Bronchial epithelial cell (primary cell): ENCODE data around the gene DOHH. TPM values are rescaled to one million over a fixed set of nuclear protein-coding genes. Genes with fewer than 3 reads are reported as not detected.

Source experiments
- DNase-seq: peaks from one replicate; pipeline ENCODE4 v3.0.0-alpha.2; 2010; ENCODE audit warnings: low read depth
- FAIRE-seq: peaks from 2 replicates; lab custom pipeline; 2011; peaks lifted over from hg19 to GRCh38; lab: Jason Lieb, UNC
- H3K27me3 ChIP-seq: 2 replicates; pipeline ENCODE4 v1.5.1; 2011; ENCODE audit warnings: low read length; ENCODE audit not compliant: control insufficient read depth, insufficient read depth
- H3K36me3 ChIP-seq: 2 replicates; pipeline ENCODE4 v1.5.1; 2011; ENCODE audit warnings: low read length; ENCODE audit not compliant: control insufficient read depth, insufficient read depth
- H3K4me3 ChIP-seq: 2 replicates; pipeline ENCODE4 v1.5.1; 2011; ENCODE audit warnings: mild to moderate bottlenecking, low read depth, low read length, control low read depth
- CTCF ChIP-seq: IDR thresholded peaks from 2 replicates; pipeline ENCODE4 v1.5.1; 2011; ENCODE audit warnings: mild to moderate bottlenecking, moderate library complexity, low read length, control low read depth, inconsistent platforms; ENCODE audit not compliant: insufficient read depth, severe bottlenecking
- total RNA-seq: library from RNA; depleted of rRNA; stranded (reverse); fragments of >200 nt; gene quantifications from 2 replicates; pipeline ENCODE4 v1.2.1, GENCODE V29; 2014

Gene DOHH
- total RNA-seq, 1 donor from 2014 or later: 17.1 TPM

- DNase-seq (no peak), FAIRE-seq (no peak)
- Histone ChIP-seq H3K36me3 (peaks cover 8% of the 10 kb centered on the region), H3K27me3 (no peaks in the 10 kb centered on the region), H3K4me3 (no peak overlapping the region)
- TF ChIP-seq CTCF: no peak
Measured at GRCh38 chr19:3462991-3463713, 37.3 kb downstream of the DOHH start.

GRCh38 chr19:3459965-3460582, 40.4 kb downstream of the DOHH start:
- no peak for DNase-seq

GRCh38 chr19:3459089-3459881, 41.2 kb downstream of the DOHH start:
- FAIRE-seq: no peak
- TF ChIP-seq CTCF: no peak
- Histone ChIP-seq H3K27me3 (no peaks in the 10 kb centered on the region), H3K4me3 (no peak overlapping the region), H3K36me3 (peaks cover 28% of the 10 kb centered on the region)
- DNase-seq: no peak

More at GRCh38 chr19:3459965-3460582, 40.4 kb downstream of the DOHH start:
- H3K27me3 ChIP-seq: no peaks in the 10 kb centered on the region
- H3K4me3 ChIP-seq: no peak overlapping the region
- FAIRE-seq: no peak
- no peak for TF ChIP-seq CTCF
- H3K36me3 ChIP-seq: peaks cover 21% of the 10 kb centered on the region

GRCh38 chr19:3458229-3459088, 42.0 kb downstream of the DOHH start:
- peaks cover 31% of the 10 kb centered on the region for H3K36me3 ChIP-seq
- H3K27me3 ChIP-seq: no peaks in the 10 kb centered on the region
- DNase-seq: no peak
- TF ChIP-seq CTCF: no peak
- FAIRE-seq: no peak
- no peak overlapping the region for H3K4me3 ChIP-seq

GRCh38 chr19:3457528-3458228, 42.8 kb downstream of the DOHH start:
- FAIRE-seq (no peak), DNase-seq (no peak)
- no peak overlapping the region for H3K4me3 ChIP-seq
- no peaks in the 10 kb centered on the region for H3K27me3 ChIP-seq
- H3K36me3 ChIP-seq: peaks cover 31% of the 10 kb centered on the region
- TF ChIP-seq CTCF: no peak
